Stomach (tissue), 4 donors: ENCODE measurements around the gene ZDHHC9.

Experiments
- POLR2A ChIP-seq, 4 donors: fragments of 450-650 bp; IDR thresholded peaks; one replicate each; pipeline ENCODE4 v1.6.1; 2016; ENCODE audit warnings: antibody characterized with exemption in 4 of 4, control low read depth in 2 of 4, mild to moderate bottlenecking in 1 of 4, moderate library complexity in 1 of 4
- POLR2AphosphoS5 ChIP-seq, 3 donors: sonication (generic); formaldehyde crosslinking; IDR thresholded peaks; one replicate each; pipeline ENCODE4 v1.6.1; 2016; ENCODE audit warnings: antibody characterized with exemption in 3 of 3
- TF ChIP-seq, protein P1 (sequence below), 7 experiments: fragments of 450-650 bp in 4 of 7; fragments of 200-600 bp in 3 of 7; sonication (generic) in 3 of 7; IDR thresholded peaks; one replicate each; pipeline ENCODE4 v1.5.1; 2016 to 2019; ENCODE audit warnings: antibody characterized with exemption in 7 of 7, control low read depth in 2 of 7, mild to moderate bottlenecking in 1 of 7

DNA sequence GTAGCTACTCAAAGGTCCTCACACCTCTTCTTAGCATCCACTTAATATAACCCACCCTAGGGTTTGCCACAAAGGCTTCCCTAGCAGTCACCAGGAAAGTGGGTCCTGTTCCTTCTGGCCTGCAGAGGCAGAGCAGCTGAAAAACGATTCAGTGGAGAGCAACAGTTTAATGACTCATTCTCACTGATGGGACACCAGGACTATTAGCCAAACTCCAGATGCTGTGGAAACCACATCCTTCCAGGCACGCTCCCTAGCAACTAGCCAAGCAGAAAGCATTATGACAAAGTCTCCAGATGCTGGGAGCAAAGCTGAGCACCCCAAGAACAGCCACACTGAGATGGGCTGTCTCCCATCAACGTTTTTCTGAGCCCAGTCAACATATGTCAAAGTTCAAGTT lies 32.0 kb upstream of the ZDHHC9 start:
- no peak for TF ChIP-seq POLR2A (IDR thresholded peaks at IDR 0.05)
- TF ChIP-seq, protein P1, sequence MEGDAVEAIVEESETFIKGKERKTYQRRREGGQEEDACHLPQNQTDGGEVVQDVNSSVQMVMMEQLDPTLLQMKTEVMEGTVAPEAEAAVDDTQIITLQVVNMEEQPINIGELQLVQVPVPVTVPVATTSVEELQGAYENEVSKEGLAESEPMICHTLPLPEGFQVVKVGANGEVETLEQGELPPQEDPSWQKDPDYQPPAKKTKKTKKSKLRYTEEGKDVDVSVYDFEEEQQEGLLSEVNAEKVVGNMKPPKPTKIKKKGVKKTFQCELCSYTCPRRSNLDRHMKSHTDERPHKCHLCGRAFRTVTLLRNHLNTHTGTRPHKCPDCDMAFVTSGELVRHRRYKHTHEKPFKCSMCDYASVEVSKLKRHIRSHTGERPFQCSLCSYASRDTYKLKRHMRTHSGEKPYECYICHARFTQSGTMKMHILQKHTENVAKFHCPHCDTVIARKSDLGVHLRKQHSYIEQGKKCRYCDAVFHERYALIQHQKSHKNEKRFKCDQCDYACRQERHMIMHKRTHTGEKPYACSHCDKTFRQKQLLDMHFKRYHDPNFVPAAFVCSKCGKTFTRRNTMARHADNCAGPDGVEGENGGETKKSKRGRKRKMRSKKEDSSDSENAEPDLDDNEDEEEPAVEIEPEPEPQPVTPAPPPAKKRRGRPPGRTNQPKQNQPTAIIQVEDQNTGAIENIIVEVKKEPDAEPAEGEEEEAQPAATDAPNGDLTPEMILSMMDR (IDR thresholded peaks at IDR 0.05), result no peak
- TF ChIP-seq POLR2AphosphoS5 (IDR thresholded peaks at IDR 0.05), result no peak
